ENCODE measurements around the gene RALGAPA2. TPM values are rescaled to one million over a fixed set of nuclear protein-coding genes. Genes with fewer than 3 reads are reported as not detected.

RALGAPA2 gene
- total RNA-seq, 4 donors from 2014 or later: 20.1 to 27.7 (median 23.0) TPM

- WGBS: 89% methylated on average over 12 of the region's 12 CpGs
- H3K27me3 ChIP-seq: no peaks in the 10 kb centered on the region
- no peak for DNase-seq (ENCODE audit: extremely low spot score)
- H3K4me1 ChIP-seq: no peaks in the 10 kb centered on the region
- no peak overlapping the region for H3K27ac ChIP-seq (replicated peaks in 1 of 4)
- H3K36me3 ChIP-seq: peaks cover 0 to 10% (median 2%) of the 10 kb centered on the region in 4 donors
- H3K4me3 ChIP-seq: no peak overlapping the region
- no peaks in the 10 kb centered on the region for H3K9me3 ChIP-seq
- no peak for TF ChIP-seq EP300 (IDR thresholded peaks at IDR 0.05)
- intact Hi-C loops (cut with DNase I): no loop called here
These were observed 301.0 kb downstream of the RALGAPA2 start for GRCh38 chr20:20411402-20411801.

- H3K4me1 ChIP-seq: no peaks in the 10 kb centered on the region
- H3K27me3 ChIP-seq: no peaks in the 10 kb centered on the region
- no peak for DNase-seq (ENCODE audit: extremely low spot score)
- 58% methylated on average over 6 of the region's 6 CpGs for WGBS
- H3K27ac ChIP-seq (replicated peaks in 1 of 4): no peak overlapping the region
- H3K4me3 ChIP-seq: no peak overlapping the region
- intact Hi-C loops (cut with DNase I): no loop called here
- TF ChIP-seq, protein P1, sequence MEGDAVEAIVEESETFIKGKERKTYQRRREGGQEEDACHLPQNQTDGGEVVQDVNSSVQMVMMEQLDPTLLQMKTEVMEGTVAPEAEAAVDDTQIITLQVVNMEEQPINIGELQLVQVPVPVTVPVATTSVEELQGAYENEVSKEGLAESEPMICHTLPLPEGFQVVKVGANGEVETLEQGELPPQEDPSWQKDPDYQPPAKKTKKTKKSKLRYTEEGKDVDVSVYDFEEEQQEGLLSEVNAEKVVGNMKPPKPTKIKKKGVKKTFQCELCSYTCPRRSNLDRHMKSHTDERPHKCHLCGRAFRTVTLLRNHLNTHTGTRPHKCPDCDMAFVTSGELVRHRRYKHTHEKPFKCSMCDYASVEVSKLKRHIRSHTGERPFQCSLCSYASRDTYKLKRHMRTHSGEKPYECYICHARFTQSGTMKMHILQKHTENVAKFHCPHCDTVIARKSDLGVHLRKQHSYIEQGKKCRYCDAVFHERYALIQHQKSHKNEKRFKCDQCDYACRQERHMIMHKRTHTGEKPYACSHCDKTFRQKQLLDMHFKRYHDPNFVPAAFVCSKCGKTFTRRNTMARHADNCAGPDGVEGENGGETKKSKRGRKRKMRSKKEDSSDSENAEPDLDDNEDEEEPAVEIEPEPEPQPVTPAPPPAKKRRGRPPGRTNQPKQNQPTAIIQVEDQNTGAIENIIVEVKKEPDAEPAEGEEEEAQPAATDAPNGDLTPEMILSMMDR (IDR thresholded peaks at IDR 0.05): no peak
- TF ChIP-seq POLR2AphosphoS5 (IDR thresholded peaks at IDR 0.05) (no peak), POLR2A (IDR thresholded peaks at IDR 0.05; ENCODE audit: low read depth) (no peak), EP300 (IDR thresholded peaks at IDR 0.05) (no peak)
- H3K36me3 ChIP-seq: peaks cover 0 to 10% (median 2%) of the 10 kb centered on the region in 4 donors
- H3K9me3 ChIP-seq: no peaks in the 10 kb centered on the region
These were observed 301.8 kb downstream of the RALGAPA2 start for GRCh38 chr20:20410678-20411077.

DNA sequence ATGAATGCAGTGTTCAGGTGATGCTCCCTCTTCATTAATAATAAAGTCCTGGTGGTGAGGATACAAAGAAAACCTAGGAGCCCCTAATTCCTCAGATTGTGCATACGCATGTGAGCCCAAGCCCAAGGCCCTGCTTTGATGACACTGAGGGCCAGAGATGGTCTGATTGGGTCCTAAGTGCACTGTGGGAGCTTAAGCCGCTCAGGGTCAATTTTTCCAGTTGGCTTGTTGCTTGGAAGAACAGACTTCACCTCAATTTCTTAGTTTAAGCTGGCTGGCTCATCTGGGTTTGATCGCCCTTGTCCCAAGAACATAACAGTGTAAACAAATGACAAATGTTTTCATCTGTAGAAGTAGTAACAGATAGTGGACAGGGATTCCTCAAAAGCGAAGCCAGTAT is 303.1 kb downstream of the RALGAPA2 start:
- TF ChIP-seq POLR2AphosphoS5 (IDR thresholded peaks at IDR 0.05) (no peak), EP300 (IDR thresholded peaks at IDR 0.05) (no peak), POLR2A (IDR thresholded peaks at IDR 0.05; ENCODE audit: low read depth) (no peak)
- TF ChIP-seq, protein P1 (IDR thresholded peaks at IDR 0.05): no peak
- 98% methylated on average over 4 of the region's 4 CpGs for WGBS
- no peak overlapping the region for H3K27ac ChIP-seq (replicated peaks in 1 of 4)
- no peaks in the 10 kb centered on the region for H3K27me3 ChIP-seq
- intact Hi-C loops (cut with DNase I): no loop called here
- H3K4me1 ChIP-seq: no peaks in the 10 kb centered on the region
- no peak for DNase-seq (ENCODE audit: extremely low spot score)
- peaks cover 0 to 10% (median 2%) of the 10 kb centered on the region in 4 donors for H3K36me3 ChIP-seq
- no peaks in the 10 kb centered on the region for H3K9me3 ChIP-seq
- H3K4me3 ChIP-seq: no peak overlapping the region

DNA sequence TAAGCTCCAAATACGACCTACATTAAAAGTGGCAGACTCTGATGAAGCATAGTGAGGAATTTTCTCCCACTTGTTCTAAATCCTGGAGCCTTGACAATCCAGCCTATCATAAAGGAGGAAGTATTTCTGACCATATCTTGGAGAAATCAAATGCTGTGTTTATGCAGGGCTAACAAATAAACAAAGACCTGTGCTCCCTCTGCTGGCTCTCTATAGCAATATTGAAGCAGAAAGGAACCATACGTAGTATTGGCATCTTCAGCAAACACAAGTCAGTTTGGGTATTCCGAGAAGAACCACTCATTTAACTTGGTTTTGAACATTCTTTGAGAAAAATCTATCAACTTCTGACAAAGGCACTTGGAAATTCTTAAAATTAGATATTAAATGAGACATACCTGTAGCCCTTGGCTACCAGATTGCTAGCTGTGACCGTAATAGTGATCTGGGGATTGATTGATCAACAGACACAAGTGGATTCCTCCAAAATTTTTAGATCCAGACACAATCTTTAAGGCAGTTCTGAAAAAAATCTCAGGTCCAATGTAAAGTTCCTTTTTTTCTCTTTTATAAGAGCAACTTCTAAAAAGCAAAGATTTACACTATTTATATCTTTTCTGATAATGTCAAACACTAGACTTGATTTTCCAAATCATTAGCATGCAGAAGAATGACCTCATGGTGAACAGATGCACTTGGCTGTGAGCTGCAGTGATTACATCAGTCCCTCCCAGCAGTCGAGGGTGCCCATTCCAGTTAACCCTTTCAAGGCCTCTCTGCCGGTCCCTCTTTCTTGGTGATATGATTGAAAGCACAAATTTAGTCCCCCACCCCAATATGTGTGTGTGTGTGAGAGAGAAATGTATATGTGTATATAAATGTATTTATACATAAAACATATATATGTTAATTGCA is 304.3 kb downstream of the RALGAPA2 start:
- Histone ChIP-seq H3K36me3 (peaks cover 0 to 14% (median 5%) of the 10 kb centered on the region in 4 donors), H3K27ac (replicated peaks in 1 of 4) (no peak overlapping the region), H3K27me3 (no peaks in the 10 kb centered on the region), H3K4me3 (no peak overlapping the region), H3K4me1 (no peaks in the 10 kb centered on the region), H3K9me3 (no peaks in the 10 kb centered on the region)
- intact Hi-C loops (cut with DNase I): no loop called here
- no peak for DNase-seq (ENCODE audit: extremely low spot score)
- TF ChIP-seq, protein P1 (IDR thresholded peaks at IDR 0.05): no peak
- no peak for TF ChIP-seq POLR2AphosphoS5 (IDR thresholded peaks at IDR 0.05)
- no peak for TF ChIP-seq EP300 (IDR thresholded peaks at IDR 0.05)
- TF ChIP-seq POLR2A (IDR thresholded peaks at IDR 0.05; ENCODE audit: low read depth): no peak
- 71% methylated on average over 6 of the region's 6 CpGs for WGBS

- H3K36me3 ChIP-seq: peaks cover 0 to 21% (median 5%) of the 10 kb centered on the region in 4 donors
- 95% methylated on average over 2 of the region's 2 CpGs for WGBS
- DNase-seq (ENCODE audit: extremely low spot score): no peak
- H3K4me3 ChIP-seq: no peak overlapping the region
- H3K27me3 ChIP-seq: no peaks in the 10 kb centered on the region
- no peak overlapping the region for H3K27ac ChIP-seq (replicated peaks in 1 of 4)
- H3K9me3 ChIP-seq: no peaks in the 10 kb centered on the region
- H3K4me1 ChIP-seq: no peaks in the 10 kb centered on the region
- TF ChIP-seq POLR2AphosphoS5 (IDR thresholded peaks at IDR 0.05) (no peak), EP300 (IDR thresholded peaks at IDR 0.05) (no peak), POLR2A (IDR thresholded peaks at IDR 0.05; ENCODE audit: low read depth) (no peak)
- TF ChIP-seq, protein P1 (IDR thresholded peaks at IDR 0.05): no peak
- intact Hi-C loops (cut with DNase I): no loop called here
These were observed 306.1 kb downstream of the RALGAPA2 start for GRCh38 chr20:20406306-20406705.

Data from esophagus muscularis mucosa (tissue), 4 donors.